HCT116 (cell line): ENCODE data around the gene MAMLD1. TPM values are rescaled to one million over a fixed set of nuclear protein-coding genes. Genes with fewer than 3 reads are reported as not detected.

Source experiments
- ATAC-seq: fragments of 200-7000 bp; cut with Tn5 transposase; 2 replicates; pipeline ENCODE4 v1.9.1; 2020; ENCODE audit warnings: mild to moderate bottlenecking, moderate library complexity
- BruUV-seq: library from RNA; stranded (reverse); fragments of 400-500 nt; replicated peaks from 2 replicates; lab custom pipeline; 2021; lab: Mats Ljungman, UMichigan
- CTCF ChIA-PET: fragments of 300-600 bp; sonication (Branson Sonifier 250); formaldehyde crosslinking; loops from one replicate; lab custom pipeline; 2021; ENCODE audit warnings: antibody characterized with exemption; lab: Charles Lee
- POLR2A ChIA-PET: fragments of 300-600, 350-600 bp; sonication (Branson Sonifier 250); formaldehyde crosslinking; loops from one replicate; lab custom pipeline; 2021; ENCODE audit warnings: antibody characterized with exemption; lab: Charles Lee
- RAD21 ChIA-PET, 2 experiments: fragments of 300-600 bp; sonication (Branson Sonifier 250); formaldehyde crosslinking; loops; one replicate each; lab custom pipeline; 2023; ENCODE audit warnings: low total read pairs in 2 of 2; ENCODE audit not compliant: uncharacterized antibody in 2 of 2, unreplicated experiment in 2 of 2, low non-redundant PET in 1 of 2; lab: Charles Lee
- DNase-seq: peaks from one replicate; pipeline ENCODE4 v3.0.0-alpha.2; 2010; ENCODE audit warnings: low read depth, low spot score
- H2AFZ ChIP-seq: fragments of 200-600 bp; shearing (Covaris generic), sonication (generic); 2 replicates; pipeline ENCODE4 v1.6.1; 2017; ENCODE audit warnings: low read depth, mixed run types, mixed read lengths, antibody characterized with exemption, low read length; ENCODE audit not compliant: poor library complexity, severe bottlenecking
- H3K27ac ChIP-seq: 2 replicates; pipeline ENCODE4 v1.5.1; 2012; ENCODE audit warnings: low read depth, low read length
- H3K27me3 ChIP-seq: fragments of 200-600 bp; sonication (generic); 2 replicates; pipeline ENCODE4 v1.6.1; 2016; ENCODE audit warnings: mixed run types, low read length, mixed read lengths; ENCODE audit not compliant: insufficient read depth
- H3K36me3 ChIP-seq, 2 experiments: fragments of 200-500 bp in 1 of 2; fragments of 200-600 bp in 1 of 2; sonication (Bioruptor generic) in 1 of 2; sonication (generic) in 1 of 2; 2 replicates each; pipeline versions ENCODE4 v1.5.1 to v1.6.1; 2014 to 2016; ENCODE audit warnings: low read length in 2 of 2, inconsistent platforms in 1 of 2, mixed read lengths in 1 of 2, mixed run types in 1 of 2; ENCODE audit not compliant: insufficient read depth in 2 of 2, control insufficient read depth in 1 of 2
- H3K4me1 ChIP-seq, 2 experiments: fragments of 200-600 bp in 1 of 2; sonication (generic) in 1 of 2; 2 replicates each; pipeline versions ENCODE4 v1.5.1 to v1.6.1; 2012 to 2017; ENCODE audit warnings: low read length in 2 of 2, inconsistent platforms in 1 of 2, mild to moderate bottlenecking in 1 of 2, mixed read lengths in 1 of 2, mixed run types in 1 of 2, moderate library complexity in 1 of 2; ENCODE audit not compliant: insufficient read depth in 2 of 2, control insufficient read depth in 1 of 2
- H3K4me2 ChIP-seq: fragments of 200-600 bp; sonication (generic); 2 replicates; pipeline ENCODE4 v1.6.1; 2017; ENCODE audit warnings: mixed run types, low read length, mixed read lengths
- H3K4me3 ChIP-seq, 2 experiments: fragments of 200-600 bp in 1 of 2; sonication (generic) in 1 of 2; replicated peaks in 1 of 2; 2 replicates each; pipeline ENCODE4 v1.5.1; 2011 to 2016; ENCODE audit warnings: low read length in 2 of 2, control low read depth in 1 of 2, low read depth in 1 of 2, mild to moderate bottlenecking in 1 of 2, mixed read lengths in 1 of 2, mixed run types in 1 of 2
- H3K79me2 ChIP-seq: fragments of 200-600 bp; sonication (generic); 2 replicates; pipeline ENCODE4 v1.6.1; 2017; ENCODE audit warnings: mild to moderate bottlenecking, mixed run types, low read length, moderate library complexity, mixed read lengths; ENCODE audit not compliant: insufficient read depth
- H3K9ac ChIP-seq: fragments of 200-600 bp; sonication (generic); 2 replicates; pipeline ENCODE4 v1.6.1; 2016; ENCODE audit warnings: low read length, mixed read lengths
- H3K9me2 ChIP-seq: fragments of 200-600 bp; sonication (generic), shearing (Covaris generic); 2 replicates; pipeline ENCODE4 v1.6.1; 2017; ENCODE audit warnings: mixed run types, mild to moderate bottlenecking, moderate library complexity; ENCODE audit not compliant: insufficient read depth
- H3K9me3 ChIP-seq, 2 experiments: fragments of 200-500 bp in 1 of 2; fragments of 200-600 bp in 1 of 2; sonication (Bioruptor generic) in 1 of 2; sonication (generic) in 1 of 2; 2 replicates each; pipeline ENCODE4 v1.6.1; 2014 to 2017; ENCODE audit warnings: low read length in 2 of 2, mixed read lengths in 2 of 2, inconsistent platforms in 1 of 2, low read depth in 1 of 2, mild to moderate bottlenecking in 1 of 2, mixed run types in 1 of 2, moderate library complexity in 1 of 2; ENCODE audit not compliant: control insufficient read depth in 1 of 2, insufficient read depth in 1 of 2
- H4K20me1 ChIP-seq: fragments of 200-600 bp; sonication (generic), shearing (Covaris generic); 2 replicates; pipeline ENCODE4 v1.6.1; 2017; ENCODE audit warnings: mixed run types, mild to moderate bottlenecking, moderate library complexity; ENCODE audit not compliant: insufficient read depth
- CBX3 ChIP-seq: IDR thresholded peaks from 2 replicates; pipeline ENCODE4 v1.6.1; 2012; ENCODE audit warnings: low read depth
- EGR1 ChIP-seq: IDR thresholded peaks from 2 replicates; pipeline ENCODE4 v1.6.1; 2012; ENCODE audit warnings: low read depth
- EZH2 ChIP-seq: fragments of 200-600 bp; sonication (generic); IDR thresholded peaks from 2 replicates; pipeline ENCODE4 v1.6.1; 2017; ENCODE audit warnings: antibody characterized with exemption, mixed run types
- EZH2phosphoT487 ChIP-seq: fragments of 200-600 bp; IDR thresholded peaks from 2 replicates; pipeline ENCODE4 v1.6.1; 2018; ENCODE audit warnings: antibody characterized with exemption, borderline replicate concordance
- FOSL1 ChIP-seq: IDR thresholded peaks from 2 replicates; pipeline ENCODE4 v1.6.1; 2012; ENCODE audit warnings: low read depth
- POLR2A ChIP-seq: IDR thresholded peaks from 2 replicates; pipeline ENCODE4 v1.7.0; 2011; ENCODE audit warnings: borderline replicate concordance; ENCODE audit not compliant: insufficient read depth, insufficient read length; ENCODE audit errors: extremely low read depth
- POLR2AphosphoS5 ChIP-seq: IDR thresholded peaks from 2 replicates; pipeline ENCODE4 v1.6.1; 2011; ENCODE audit warnings: mild to moderate bottlenecking, low read depth, low read length, moderate library complexity
- SP1 ChIP-seq: IDR thresholded peaks from 2 replicates; pipeline ENCODE4 v1.6.1; 2012; ENCODE audit warnings: low read depth
- SRF ChIP-seq: IDR thresholded peaks from 2 replicates; pipeline ENCODE4 v1.6.1; 2012; ENCODE audit warnings: low read depth
- TCF7L2 ChIP-seq: IDR thresholded peaks from 2 replicates; pipeline ENCODE4 v1.7.0; 2011; ENCODE audit warnings: borderline replicate concordance, inconsistent platforms; ENCODE audit not compliant: insufficient read depth, insufficient read length; ENCODE audit errors: extremely low read depth
- YY1 ChIP-seq: IDR thresholded peaks from 2 replicates; pipeline ENCODE4 v1.6.1; 2011; ENCODE audit warnings: low read length, low read depth, moderate library complexity, mild to moderate bottlenecking; ENCODE audit not compliant: insufficient replicate concordance; ENCODE audit errors: extremely low read depth
- ZFX ChIP-seq: fragments of 450-650 bp; IDR thresholded peaks from 2 replicates; pipeline ENCODE4 v1.6.1; 2017
- ZNF274 ChIP-seq: fragments of 200-500 bp; sonication (Bioruptor generic); IDR thresholded peaks from 2 replicates; pipeline ENCODE4 v1.6.1; 2014; ENCODE audit warnings: mild to moderate bottlenecking, low read depth, low read length, inconsistent platforms
- intact Hi-C: fragments of 100-400 bp; cut with micrococcal nuclease; formaldehyde crosslinking; loops from 2 replicates; pipeline ENCODE4 v1.10.0; 2022
- total RNA-seq: library from RNA; stranded (reverse); gene quantifications from one replicate; pipeline ENCODE4 v1.2.1, GENCODE V29; 2021; ENCODE audit not compliant: unreplicated experiment
- TF ChIP-seq, protein P1 (sequence below): IDR thresholded peaks from 2 replicates; pipeline ENCODE4 v1.6.1; 2012
- TF ChIP-seq, protein P2 (sequence below): IDR thresholded peaks from 2 replicates; pipeline ENCODE4 v1.6.1; 2012; ENCODE audit warnings: low read depth
- TF ChIP-seq, protein P3 (sequence below): IDR thresholded peaks from 2 replicates; pipeline ENCODE4 v1.6.1; 2012
- TF ChIP-seq, protein P4 (sequence below), 3 experiments: fragments of 200-600 bp in 1 of 3; sonication (generic) in 1 of 3; IDR thresholded peaks in 2 of 3; conservative IDR thresholded peaks in 1 of 3; 2 replicates each; pipeline ENCODE4 v1.5.1; 2012 to 2017; ENCODE audit warnings: low read depth in 2 of 3, low read length in 2 of 3, antibody characterized with exemption in 1 of 3, borderline replicate concordance in 1 of 3, control low read depth in 1 of 3, mild to moderate bottlenecking in 1 of 3, mixed read lengths in 1 of 3, mixed run types in 1 of 3, moderate library complexity in 1 of 3; ENCODE audit not compliant: insufficient read depth in 1 of 3
- TF ChIP-seq, protein P5 (sequence below): IDR thresholded peaks from 2 replicates; pipeline ENCODE4 v1.6.1; 2011; ENCODE audit warnings: mild to moderate bottlenecking, low read length, moderate library complexity; ENCODE audit not compliant: insufficient replicate concordance; ENCODE audit errors: extremely low read depth

MAMLD1 gene
- total RNA-seq, 1 experiment from 2014 or later: 3.6 TPM

DNA sequence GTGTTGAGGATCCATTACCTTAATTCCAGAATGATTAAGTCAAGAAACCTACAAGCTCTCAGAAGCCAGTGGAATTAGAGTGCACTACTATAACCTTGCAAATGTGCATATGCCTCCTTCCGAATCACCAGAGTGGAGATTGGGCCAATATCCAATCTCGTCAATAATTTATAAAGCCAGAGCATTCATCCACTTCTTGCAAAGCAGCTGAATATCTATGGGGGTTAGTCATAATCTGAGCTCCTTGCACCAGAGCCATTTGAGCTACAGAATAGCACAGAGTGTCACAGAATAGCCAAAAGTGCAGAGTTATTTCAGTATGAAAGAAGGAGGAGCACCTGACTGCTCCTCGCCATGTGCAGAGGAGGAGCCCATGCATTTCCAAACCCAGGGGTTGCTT lies 136.1 kb downstream of the MAMLD1 start (continued):
- TF ChIP-seq, protein P1, sequence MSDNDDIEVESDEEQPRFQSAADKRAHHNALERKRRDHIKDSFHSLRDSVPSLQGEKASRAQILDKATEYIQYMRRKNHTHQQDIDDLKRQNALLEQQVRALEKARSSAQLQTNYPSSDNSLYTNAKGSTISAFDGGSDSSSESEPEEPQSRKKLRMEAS: no peak
- no peak for TF ChIP-seq EZH2phosphoT487
- no peak for TF ChIP-seq YY1
- TF ChIP-seq ZNF274: no peak
- TF ChIP-seq, protein P2, sequence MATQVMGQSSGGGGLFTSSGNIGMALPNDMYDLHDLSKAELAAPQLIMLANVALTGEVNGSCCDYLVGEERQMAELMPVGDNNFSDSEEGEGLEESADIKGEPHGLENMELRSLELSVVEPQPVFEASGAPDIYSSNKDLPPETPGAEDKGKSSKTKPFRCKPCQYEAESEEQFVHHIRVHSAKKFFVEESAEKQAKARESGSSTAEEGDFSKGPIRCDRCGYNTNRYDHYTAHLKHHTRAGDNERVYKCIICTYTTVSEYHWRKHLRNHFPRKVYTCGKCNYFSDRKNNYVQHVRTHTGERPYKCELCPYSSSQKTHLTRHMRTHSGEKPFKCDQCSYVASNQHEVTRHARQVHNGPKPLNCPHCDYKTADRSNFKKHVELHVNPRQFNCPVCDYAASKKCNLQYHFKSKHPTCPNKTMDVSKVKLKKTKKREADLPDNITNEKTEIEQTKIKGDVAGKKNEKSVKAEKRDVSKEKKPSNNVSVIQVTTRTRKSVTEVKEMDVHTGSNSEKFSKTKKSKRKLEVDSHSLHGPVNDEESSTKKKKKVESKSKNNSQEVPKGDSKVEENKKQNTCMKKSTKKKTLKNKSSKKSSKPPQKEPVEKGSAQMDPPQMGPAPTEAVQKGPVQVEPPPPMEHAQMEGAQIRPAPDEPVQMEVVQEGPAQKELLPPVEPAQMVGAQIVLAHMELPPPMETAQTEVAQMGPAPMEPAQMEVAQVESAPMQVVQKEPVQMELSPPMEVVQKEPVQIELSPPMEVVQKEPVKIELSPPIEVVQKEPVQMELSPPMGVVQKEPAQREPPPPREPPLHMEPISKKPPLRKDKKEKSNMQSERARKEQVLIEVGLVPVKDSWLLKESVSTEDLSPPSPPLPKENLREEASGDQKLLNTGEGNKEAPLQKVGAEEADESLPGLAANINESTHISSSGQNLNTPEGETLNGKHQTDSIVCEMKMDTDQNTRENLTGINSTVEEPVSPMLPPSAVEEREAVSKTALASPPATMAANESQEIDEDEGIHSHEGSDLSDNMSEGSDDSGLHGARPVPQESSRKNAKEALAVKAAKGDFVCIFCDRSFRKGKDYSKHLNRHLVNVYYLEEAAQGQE: no peak
- TF ChIP-seq FOSL1: no peak
- TF ChIP-seq, all 23 proteins: peak for 0

DNA sequence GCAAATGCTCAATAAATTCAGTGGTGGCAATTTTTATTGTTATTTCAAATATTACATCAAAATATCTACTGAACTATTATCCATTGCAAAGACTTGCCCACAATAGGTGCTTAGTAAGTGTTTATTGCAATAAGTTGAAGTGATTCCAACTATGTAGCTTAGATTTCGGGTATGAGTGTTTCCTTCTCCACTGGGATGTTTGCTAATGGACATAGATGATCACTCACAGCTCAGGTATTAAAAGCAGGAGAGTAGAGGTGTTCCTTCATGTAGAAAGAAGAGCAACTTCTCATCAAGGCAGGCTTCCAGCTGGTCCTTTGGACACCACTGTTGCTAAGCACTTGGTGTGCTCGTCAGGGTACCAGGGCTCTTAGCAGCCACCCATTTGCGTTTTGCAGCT lies 139.0 kb downstream of the MAMLD1 start:
- ChIA-PET POLR2A (no interaction called here), CTCF (no interaction called here), RAD21 (no interaction called here)
- H3K27ac ChIP-seq: no peak overlapping the region
- no TSS peak for BruUV-seq
- H3K4me2 ChIP-seq: no peak overlapping the region
- no peak overlapping the region for H3K4me3 ChIP-seq
- H2AFZ ChIP-seq: no peak overlapping the region
- no peaks in the 10 kb centered on the region for H3K9me2 ChIP-seq
- H3K4me1 ChIP-seq: peaks cover 9 to 21% of the 10 kb centered on the region in 2 experiments
- H3K9ac ChIP-seq: no peak overlapping the region
- no peaks in the 10 kb centered on the region for H3K27me3 ChIP-seq
- intact Hi-C loops: no loop called here
- H3K36me3 ChIP-seq: no peaks in the 10 kb centered on the region
- no peaks in the 10 kb centered on the region for H4K20me1 ChIP-seq
- H3K9me3 ChIP-seq: no peaks in the 10 kb centered on the region
- DNase-seq (no peak), ATAC-seq (no peak)
- no peaks in the 10 kb centered on the region for H3K79me2 ChIP-seq
- TF ChIP-seq EGR1 (no peak), ZNF274 (no peak), FOSL1 (no peak), POLR2AphosphoS5 (no peak), POLR2A (no peak), EZH2 (no peak), SP1 (no peak), SRF (no peak), CBX3 (no peak), ZFX (no peak), EZH2phosphoT487 (no peak), TCF7L2 (no peak)
- TF ChIP-seq, protein P3, sequence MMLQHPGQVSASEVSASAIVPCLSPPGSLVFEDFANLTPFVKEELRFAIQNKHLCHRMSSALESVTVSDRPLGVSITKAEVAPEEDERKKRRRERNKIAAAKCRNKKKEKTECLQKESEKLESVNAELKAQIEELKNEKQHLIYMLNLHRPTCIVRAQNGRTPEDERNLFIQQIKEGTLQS: no peak
- TF ChIP-seq, protein P4, sequence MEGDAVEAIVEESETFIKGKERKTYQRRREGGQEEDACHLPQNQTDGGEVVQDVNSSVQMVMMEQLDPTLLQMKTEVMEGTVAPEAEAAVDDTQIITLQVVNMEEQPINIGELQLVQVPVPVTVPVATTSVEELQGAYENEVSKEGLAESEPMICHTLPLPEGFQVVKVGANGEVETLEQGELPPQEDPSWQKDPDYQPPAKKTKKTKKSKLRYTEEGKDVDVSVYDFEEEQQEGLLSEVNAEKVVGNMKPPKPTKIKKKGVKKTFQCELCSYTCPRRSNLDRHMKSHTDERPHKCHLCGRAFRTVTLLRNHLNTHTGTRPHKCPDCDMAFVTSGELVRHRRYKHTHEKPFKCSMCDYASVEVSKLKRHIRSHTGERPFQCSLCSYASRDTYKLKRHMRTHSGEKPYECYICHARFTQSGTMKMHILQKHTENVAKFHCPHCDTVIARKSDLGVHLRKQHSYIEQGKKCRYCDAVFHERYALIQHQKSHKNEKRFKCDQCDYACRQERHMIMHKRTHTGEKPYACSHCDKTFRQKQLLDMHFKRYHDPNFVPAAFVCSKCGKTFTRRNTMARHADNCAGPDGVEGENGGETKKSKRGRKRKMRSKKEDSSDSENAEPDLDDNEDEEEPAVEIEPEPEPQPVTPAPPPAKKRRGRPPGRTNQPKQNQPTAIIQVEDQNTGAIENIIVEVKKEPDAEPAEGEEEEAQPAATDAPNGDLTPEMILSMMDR (IDR thresholded peaks at IDR 0.05 in 2 of 3, conservative IDR thresholded peaks at IDR 0.05 in 1 of 3; ENCODE audit: borderline replicate concordance in 1 of 3, insufficient read depth in 1 of 3, low read depth in 2 of 3, low read length in 2 of 3): no peak
- TF ChIP-seq, protein P5, sequence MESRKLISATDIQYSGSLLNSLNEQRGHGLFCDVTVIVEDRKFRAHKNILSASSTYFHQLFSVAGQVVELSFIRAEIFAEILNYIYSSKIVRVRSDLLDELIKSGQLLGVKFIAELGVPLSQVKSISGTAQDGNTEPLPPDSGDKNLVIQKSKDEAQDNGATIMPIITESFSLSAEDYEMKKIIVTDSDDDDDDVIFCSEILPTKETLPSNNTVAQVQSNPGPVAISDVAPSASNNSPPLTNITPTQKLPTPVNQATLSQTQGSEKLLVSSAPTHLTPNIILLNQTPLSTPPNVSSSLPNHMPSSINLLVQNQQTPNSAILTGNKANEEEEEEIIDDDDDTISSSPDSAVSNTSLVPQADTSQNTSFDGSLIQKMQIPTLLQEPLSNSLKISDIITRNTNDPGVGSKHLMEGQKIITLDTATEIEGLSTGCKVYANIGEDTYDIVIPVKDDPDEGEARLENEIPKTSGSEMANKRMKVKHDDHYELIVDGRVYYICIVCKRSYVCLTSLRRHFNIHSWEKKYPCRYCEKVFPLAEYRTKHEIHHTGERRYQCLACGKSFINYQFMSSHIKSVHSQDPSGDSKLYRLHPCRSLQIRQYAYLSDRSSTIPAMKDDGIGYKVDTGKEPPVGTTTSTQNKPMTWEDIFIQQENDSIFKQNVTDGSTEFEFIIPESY: no peak
